Measurements from ENCODE around the gene ATP6V0A1.
"Not testable (repeated sequence)": the region's sequence is repeated elsewhere in the genome, so short reads cannot be mapped to it uniquely, and the experiment has no call there.

ATP6V0A1 gene

GRCh38 chr17:42477173-42477572 is 18.5 kb downstream of the ATP6V0A1 start:
- DNase-seq (ENCODE audit: low spot score) = no peak

- not testable (repeated sequence) for DNase-seq (ENCODE audit: low spot score)
These were observed 19.1 kb downstream of the ATP6V0A1 start for GRCh38 chr17:42477824-42478223.

- no peak for DNase-seq (ENCODE audit: low spot score)
These were observed 25.6 kb downstream of the ATP6V0A1 start for GRCh38 chr17:42484304-42484703.

GRCh38 chr17:42485680-42486079 is 27.0 kb downstream of the ATP6V0A1 start:
- DNase-seq (ENCODE audit: low spot score) = no peak

GRCh38 chr17:42488032-42488431 is 29.4 kb downstream of the ATP6V0A1 start:
- DNase-seq (ENCODE audit: low spot score) = no peak

GRCh38 chr17:42493319-42493718 is 34.6 kb downstream of the ATP6V0A1 start:
- DNase-seq (ENCODE audit: low spot score) = no peak

GRCh38 chr17:42494673-42495072 is 36.0 kb downstream of the ATP6V0A1 start:
- DNase-seq (ENCODE audit: low spot score) = no peak

GRCh38 chr17:42498828-42499227 is 40.1 kb downstream of the ATP6V0A1 start:
- no peak for DNase-seq (ENCODE audit: low spot score)

- DNase-seq (ENCODE audit: low spot score) = no peak
These were observed 43.4 kb downstream of the ATP6V0A1 start for GRCh38 chr17:42502091-42502490.

GRCh38 chr17:42502926-42503325 is 44.2 kb downstream of the ATP6V0A1 start:
- no peak for DNase-seq (ENCODE audit: low spot score)

GRCh38 chr17:42507671-42508070 is 49.0 kb downstream of the ATP6V0A1 start:
- DNase-seq (ENCODE audit: low spot score) = no peak

- no peak for DNase-seq (ENCODE audit: low spot score)
These were observed 49.9 kb downstream of the ATP6V0A1 start for GRCh38 chr17:42508426-42509165.

GRCh38 chr17:42509409-42509808 is 50.7 kb downstream of the ATP6V0A1 start:
- no peak for DNase-seq (ENCODE audit: low spot score)

- DNase-seq (ENCODE audit: low spot score) = no peak
These were observed 51.2 kb downstream of the ATP6V0A1 start for GRCh38 chr17:42509841-42510240.

GRCh38 chr17:42512246-42512645 is 53.6 kb downstream of the ATP6V0A1 start:
- no peak for DNase-seq (ENCODE audit: low spot score)

GRCh38 chr17:42512733-42513251 is 54.1 kb downstream of the ATP6V0A1 start:
- no peak for DNase-seq (ENCODE audit: low spot score)

- no peak for DNase-seq (ENCODE audit: low spot score)
These were observed 55.0 kb downstream of the ATP6V0A1 start for GRCh38 chr17:42513686-42514085.

- DNase-seq (ENCODE audit: low spot score) = no peak
These were observed 55.6 kb downstream of the ATP6V0A1 start for GRCh38 chr17:42514279-42514678.

GRCh38 chr17:42514867-42515266 is 56.2 kb downstream of the ATP6V0A1 start:
- no peak for DNase-seq (ENCODE audit: low spot score)

GRCh38 chr17:42517516-42517915 is 58.8 kb downstream of the ATP6V0A1 start:
- DNase-seq (ENCODE audit: low spot score) = peak; percentile 94

GRCh38 chr17:42518046-42518754 is 59.5 kb downstream of the ATP6V0A1 start:
- no peak for DNase-seq (ENCODE audit: low spot score)

GRCh38 chr17:42518755-42519545 is 60.3 kb downstream of the ATP6V0A1 start:
- no peak for DNase-seq (ENCODE audit: low spot score)

Data from iPS-NIHi11 (cell line).